ENCODE measurements around the gene DLST. TPM values are rescaled to one million over a fixed set of nuclear protein-coding genes. Genes with fewer than 3 reads are reported as not detected.

The DLST gene
- total and polyA plus RNA-seq, 2 of the 4 experiments (the other 2 are of a cell fraction), result 58.6 to 119 TPM

- CTCF ChIA-PET, result interaction anchor here (0.7 to 1.3 kb wide), 6 partner anchors 15 to 320 kb away, joined by 3 to 4 read pairs (median 3); partner anchors contain the start of gene ACYP1
- no peaks in the 10 kb centered on the region for H3K9me3 ChIP-seq (ENCODE audit: control insufficient read depth, insufficient read depth, low read length)
- H2AFZ ChIP-seq (replicated peaks; ENCODE audit: low read length, poor library complexity), result peak overlapping the region; percentile 89
- H3K4ac ChIP-seq (ENCODE audit: low read depth, low read length), result no peak overlapping the region; the same call in 1 of the 2 replicates
- no peak overlapping the region for H4K5ac ChIP-seq (ENCODE audit: low read depth, low read length)
- no peak overlapping the region for H3K9ac ChIP-seq (ENCODE audit: low read depth, low read length)
- H2BK20ac ChIP-seq (ENCODE audit: low read depth, low read length), result no peak overlapping the region
- H3K4me3 ChIP-seq (ENCODE audit: insufficient read depth, low read depth, low read length), result no peak overlapping the region
- peaks cover 8% of the 10 kb centered on the region for H3K9me1 ChIP-seq (ENCODE audit: insufficient read depth, low read length)
- H2AK9ac ChIP-seq (replicated peaks; ENCODE audit: low read depth, low read length, poor library complexity), result peak overlapping the region; percentile 62
- no peak overlapping the region for H3K18ac ChIP-seq (ENCODE audit: low read depth, low read length)
- in situ Hi-C loops (cut with MboI; ENCODE audit: low sequenced_read_pairs) (no loop called here), intact Hi-C loops (cut with micrococcal nuclease) (loop anchor here (1.0 to 10.0 kb wide), 4 partner anchors 32 to 349 kb away; partner anchors contain the start of gene EIF2B2), dilution Hi-C loops (cut with HindIII; ENCODE audit: low sequenced_read_pairs, unreplicated experiment) (no loop called here)
- peak overlapping the region; percentile 21; the same call in 1 of the 3 replicates for H2BK15ac ChIP-seq (ENCODE audit: low read depth, low read length)
- 0% methylated on average over 1 of the region's 17 CpGs; no CpG with 5 or more reads in 1 of the 2 experiments for WGBS, 2 experiments (ENCODE audit: extremely low coverage in 2 of 2, insufficient read length in 1 of 2)
- H3K36me3 ChIP-seq (ENCODE audit: control insufficient read depth, insufficient read depth, low read length), result no peaks in the 10 kb centered on the region
- peak overlapping the region in 1 of 2 experiments; percentile 84; a peak in 1 of 4 replicates for H4K8ac ChIP-seq (ENCODE audit: low read depth in 2 of 2, low read length in 2 of 2)
- peaks cover 13% of the 10 kb centered on the region for H3K4me1 ChIP-seq (ENCODE audit: control insufficient read depth, insufficient read depth, low read length)
- DNase-seq (peak; percentile 59), ATAC-seq (ENCODE audit: low read depth) (peak; percentile 90)
- no peak overlapping the region for H3K23ac ChIP-seq (ENCODE audit: low read depth, low read length)
- H3K56ac ChIP-seq (ENCODE audit: extremely low read depth, insufficient read depth, low read length), result no peak overlapping the region
- no peak overlapping the region for H2BK5ac ChIP-seq (ENCODE audit: low read depth, low read length, poor library complexity, severe bottlenecking)
- H4K91ac ChIP-seq (ENCODE audit: insufficient read depth, low read depth, low read length), result no peak overlapping the region; the same call in 1 of the 2 replicates
- no peak overlapping the region; the same call in 1 of the 2 replicates for H2BK120ac ChIP-seq (ENCODE audit: low read depth, low read length)
- POLR2A ChIA-PET (ENCODE audit: unreplicated experiment), result no interaction called here
- H3K79me1 ChIP-seq (ENCODE audit: low read depth in 1 of 2, low read length in 2 of 2), result no peaks in the 10 kb centered on the region
- BruUV-seq (replicated peaks), result no TSS peak
- no peaks in the 10 kb centered on the region for H3K27me3 ChIP-seq (ENCODE audit: control insufficient read depth, insufficient read depth, low read length)
- no peak overlapping the region for H3K27ac ChIP-seq (ENCODE audit: insufficient read depth, low read length)
- no peak overlapping the region for H3K4me2 ChIP-seq (ENCODE audit: low read depth, low read length)
- no peak overlapping the region for H3K14ac ChIP-seq (replicated peaks; ENCODE audit: low read depth, low read length)
- no peak overlapping the region; the same call in 1 of the 2 replicates for H2AK5ac ChIP-seq (ENCODE audit: low read depth, low read length)
- no peaks in the 10 kb centered on the region for H4K20me1 ChIP-seq (ENCODE audit: insufficient read depth, low read length)
- no peak for TF ChIP-seq CHD1 (IDR thresholded peaks at IDR 0.05; ENCODE audit: low read depth, low read length)
- no peak for TF ChIP-seq RFX5 (IDR thresholded peaks at IDR 0.05; ENCODE audit: low read depth, low read length)
- no peak for TF ChIP-seq CEBPB (IDR thresholded peaks at IDR 0.05; ENCODE audit: low read depth, low read length)
- peak; percentile 90 for TF ChIP-seq CTCF (conservative IDR thresholded peaks at IDR 0.05; ENCODE audit: low read depth, low read length)
- no peak for TF ChIP-seq FOS (IDR thresholded peaks at IDR 0.05; ENCODE audit: low read depth, low read length)
- TF ChIP-seq BHLHE40 (IDR thresholded peaks at IDR 0.05; ENCODE audit: low read depth, low read length), result no peak
- TF ChIP-seq MXI1 (IDR thresholded peaks at IDR 0.05; ENCODE audit: borderline replicate concordance, low read depth, low read length), result no peak
- TF ChIP-seq, protein P1, sequence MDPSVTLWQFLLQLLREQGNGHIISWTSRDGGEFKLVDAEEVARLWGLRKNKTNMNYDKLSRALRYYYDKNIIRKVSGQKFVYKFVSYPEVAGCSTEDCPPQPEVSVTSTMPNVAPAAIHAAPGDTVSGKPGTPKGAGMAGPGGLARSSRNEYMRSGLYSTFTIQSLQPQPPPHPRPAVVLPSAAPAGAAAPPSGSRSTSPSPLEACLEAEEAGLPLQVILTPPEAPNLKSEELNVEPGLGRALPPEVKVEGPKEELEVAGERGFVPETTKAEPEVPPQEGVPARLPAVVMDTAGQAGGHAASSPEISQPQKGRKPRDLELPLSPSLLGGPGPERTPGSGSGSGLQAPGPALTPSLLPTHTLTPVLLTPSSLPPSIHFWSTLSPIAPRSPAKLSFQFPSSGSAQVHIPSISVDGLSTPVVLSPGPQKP (IDR thresholded peaks at IDR 0.05; ENCODE audit: borderline replicate concordance, low read depth, low read length), result no peak
- no peak for TF ChIP-seq USF2 (IDR thresholded peaks at IDR 0.05; ENCODE audit: low read depth, low read length)
- no peak for TF ChIP-seq NFE2L2 (IDR thresholded peaks at IDR 0.05; ENCODE audit: low read depth, low read length)
- TF ChIP-seq MAZ (IDR thresholded peaks at IDR 0.05; ENCODE audit: borderline replicate concordance, low read depth, low read length), result no peak
- TF ChIP-seq RAD21 (IDR thresholded peaks at IDR 0.05; ENCODE audit: low read length), result peak; percentile 84
- no peak for TF ChIP-seq MAFK (IDR thresholded peaks at IDR 0.05; ENCODE audit: low read depth, low read length)
- peak; percentile 38; the same call in 1 of the 2 replicates for TF ChIP-seq POLR2A (IDR thresholded peaks at IDR 0.05; ENCODE audit: low read depth, low read length)
Observed at GRCh38 chr14:74945852-74946658, 64.3 kb downstream of the DLST start.

All from IMR-90 (cell line).